HPDE6-E6E7 (cell line): Measurements from ENCODE around the gene ATP6V0C.

Source experiments
- DNase-seq: peaks from one replicate; pipeline ENCODE4 v3.0.0; 2011; ENCODE audit warnings: missing footprints; ENCODE audit errors: extremely low spot score

Gene ATP6V0C

GRCh38 chr16:2490190-2491105 is 23.3 kb upstream of the ATP6V0C start:
- DNase-seq = no peak

- no peak for DNase-seq
Observed at GRCh38 chr16:2492292-2492691, 21.5 kb upstream of the ATP6V0C start.

- DNase-seq = no peak
Observed at GRCh38 chr16:2493605-2494004, 20.1 kb upstream of the ATP6V0C start.

- DNase-seq = no peak
Observed at GRCh38 chr16:2494616-2495015, 19.1 kb upstream of the ATP6V0C start.

- DNase-seq = no peak
Observed at GRCh38 chr16:2495041-2495440, 18.7 kb upstream of the ATP6V0C start.

GRCh38 chr16:2496223-2497115 is 17.3 kb upstream of the ATP6V0C start:
- DNase-seq = no peak

GRCh38 chr16:2497116-2497630 is 16.6 kb upstream of the ATP6V0C start:
- no peak for DNase-seq

- no peak for DNase-seq
Observed at GRCh38 chr16:2497695-2498484, 15.9 kb upstream of the ATP6V0C start.

GRCh38 chr16:2498531-2499253 is 15.1 kb upstream of the ATP6V0C start:
- DNase-seq = no peak

- DNase-seq = no peak
Observed at GRCh38 chr16:2499454-2499853, 14.3 kb upstream of the ATP6V0C start.

GRCh38 chr16:2499890-2500429 is 13.8 kb upstream of the ATP6V0C start:
- DNase-seq = no peak

GRCh38 chr16:2500430-2500917 is 13.3 kb upstream of the ATP6V0C start:
- no peak for DNase-seq

GRCh38 chr16:2500918-2501750 is 12.6 kb upstream of the ATP6V0C start:
- peak; percentile 51 for DNase-seq

GRCh38 chr16:2501946-2502895 is 11.5 kb upstream of the ATP6V0C start:
- no peak for DNase-seq

GRCh38 chr16:2505695-2506094 is 8.1 kb upstream of the ATP6V0C start:
- no peak for DNase-seq

GRCh38 chr16:2507052-2507659 is 6.6 kb upstream of the ATP6V0C start:
- DNase-seq = no peak

- DNase-seq = no peak
Observed at GRCh38 chr16:2507665-2508064, 6.1 kb upstream of the ATP6V0C start.
